Thyroid gland (tissue), 4 donors: ENCODE results near the gene AK2.

Source experiments
- POLR2A ChIP-seq, 2 donors: fragments of 450-650 bp; IDR thresholded peaks; one replicate each; pipeline ENCODE4 v1.6.1; 2017; ENCODE audit warnings: antibody characterized with exemption in 2 of 2, mild to moderate bottlenecking in 2 of 2, moderate library complexity in 1 of 2
- TF ChIP-seq, protein P1 (sequence below), 6 experiments: fragments of 200-600 bp in 3 of 6; fragments of 450-650 bp in 3 of 6; sonication (generic) in 3 of 6; IDR thresholded peaks; one replicate each; pipeline ENCODE4 v1.5.1; 2016 to 2019; ENCODE audit warnings: antibody characterized with exemption in 6 of 6, mild to moderate bottlenecking in 2 of 6, inconsistent platforms in 1 of 6, moderate library complexity in 1 of 6

DNA sequence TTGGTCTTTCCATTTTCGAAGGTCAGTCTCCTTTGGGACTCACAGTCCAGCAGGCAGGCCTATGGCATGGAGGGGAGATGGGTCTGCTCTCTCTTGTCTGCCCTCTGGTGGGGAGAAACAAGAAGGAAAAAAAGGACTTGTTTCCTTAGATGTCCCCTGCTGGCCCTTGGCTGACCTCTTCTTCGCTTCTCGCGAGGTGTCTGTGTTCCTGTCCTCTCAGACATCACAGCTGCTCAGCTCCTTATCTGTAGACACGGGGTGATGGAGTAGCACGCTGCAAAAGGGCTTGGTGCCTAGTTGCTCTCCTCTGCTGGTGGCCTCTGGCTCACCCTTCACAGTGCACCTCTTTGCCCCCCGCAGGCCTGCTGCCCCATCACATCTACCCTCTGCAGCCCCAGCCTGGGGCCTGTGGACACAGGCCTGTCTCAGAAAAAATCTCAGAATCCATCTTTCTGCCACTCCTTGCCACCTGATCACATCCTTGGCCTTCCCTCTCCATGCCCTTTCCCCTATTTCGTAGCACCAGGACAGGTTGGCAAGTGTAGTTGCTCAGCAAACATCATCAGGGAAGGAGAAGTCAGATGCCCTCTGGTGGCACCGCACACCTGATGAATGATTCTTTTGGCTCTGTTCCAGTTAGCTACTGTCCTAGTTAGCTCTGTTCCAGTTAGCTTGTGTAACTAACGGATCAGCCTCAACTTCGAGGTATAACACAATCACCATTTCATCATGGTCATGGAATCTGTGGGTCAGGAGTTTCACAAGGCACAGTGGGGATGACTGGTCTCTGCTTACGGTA is 18.7 kb upstream of the AK2 start:
- TF ChIP-seq, protein P1, sequence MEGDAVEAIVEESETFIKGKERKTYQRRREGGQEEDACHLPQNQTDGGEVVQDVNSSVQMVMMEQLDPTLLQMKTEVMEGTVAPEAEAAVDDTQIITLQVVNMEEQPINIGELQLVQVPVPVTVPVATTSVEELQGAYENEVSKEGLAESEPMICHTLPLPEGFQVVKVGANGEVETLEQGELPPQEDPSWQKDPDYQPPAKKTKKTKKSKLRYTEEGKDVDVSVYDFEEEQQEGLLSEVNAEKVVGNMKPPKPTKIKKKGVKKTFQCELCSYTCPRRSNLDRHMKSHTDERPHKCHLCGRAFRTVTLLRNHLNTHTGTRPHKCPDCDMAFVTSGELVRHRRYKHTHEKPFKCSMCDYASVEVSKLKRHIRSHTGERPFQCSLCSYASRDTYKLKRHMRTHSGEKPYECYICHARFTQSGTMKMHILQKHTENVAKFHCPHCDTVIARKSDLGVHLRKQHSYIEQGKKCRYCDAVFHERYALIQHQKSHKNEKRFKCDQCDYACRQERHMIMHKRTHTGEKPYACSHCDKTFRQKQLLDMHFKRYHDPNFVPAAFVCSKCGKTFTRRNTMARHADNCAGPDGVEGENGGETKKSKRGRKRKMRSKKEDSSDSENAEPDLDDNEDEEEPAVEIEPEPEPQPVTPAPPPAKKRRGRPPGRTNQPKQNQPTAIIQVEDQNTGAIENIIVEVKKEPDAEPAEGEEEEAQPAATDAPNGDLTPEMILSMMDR (IDR thresholded peaks at IDR 0.05), result peak; percentile 40 to 89 (median 72)
- no peak for TF ChIP-seq POLR2A (IDR thresholded peaks at IDR 0.05)
